ENCODE results near the gene NUDCD2. TPM values are rescaled to one million over a fixed set of nuclear protein-coding genes. Genes with fewer than 3 reads are reported as not detected.

The NUDCD2 gene
- total RNA-seq = 7.8 and 14.7 TPM in 2 replicates

GRCh38 chr5:163459819-163460561, at the start of gene NUDCD2:
NUDCD2 (minus strand) TSS chr5:163460102; CDS start chr5:163460050, 52 bp downstream.

DNA sequence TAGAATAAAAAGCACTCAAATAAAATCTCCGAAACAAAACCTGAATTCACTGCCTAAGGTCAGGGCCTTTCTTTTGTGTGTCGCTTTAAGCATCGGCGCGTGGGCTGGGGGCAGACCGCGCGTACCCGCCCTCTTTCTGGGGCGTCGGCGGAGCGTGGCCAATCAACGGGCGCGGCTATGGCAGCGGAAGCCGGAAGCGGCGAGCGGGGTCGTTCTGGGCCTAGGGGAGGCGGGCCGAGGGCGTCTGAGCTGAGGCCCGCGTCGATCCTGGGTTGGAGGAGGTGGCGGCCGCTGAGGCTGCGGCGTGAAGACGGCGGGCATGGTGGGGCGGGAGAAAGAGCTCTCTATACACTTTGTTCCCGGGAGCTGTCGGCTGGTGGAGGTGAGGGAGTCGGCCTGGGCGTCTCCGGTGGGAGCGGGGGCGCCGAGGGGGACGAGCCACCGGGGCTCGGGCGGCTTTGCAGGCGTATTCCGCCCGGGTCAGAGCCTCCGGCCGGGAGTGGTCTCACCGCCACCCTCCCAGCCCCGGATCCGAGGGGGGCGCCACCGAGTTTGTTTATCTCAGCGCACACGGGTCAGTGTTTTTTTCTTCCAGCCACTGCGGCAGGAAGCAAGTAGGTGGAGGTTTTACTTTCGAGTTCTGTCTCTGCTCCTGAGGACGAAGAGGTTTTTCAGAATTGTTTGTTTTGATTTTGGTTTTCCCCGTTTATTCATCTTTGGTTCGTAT, 45.6 kb upstream of the NUDCD2 start, which contains the start of gene MAT2B:
TSS of gene MAT2B (plus strand) at position 252 of the 727 bp plus-strand sequence. CDS start at position 320, 68 bp downstream.

GRCh38 chr5:163460562-163461171, 765 bp upstream of the NUDCD2 start, which contains the start of gene HMMR:
HMMR (plus strand) TSS chr5:163460632; CDS start chr5:163460693, 61 bp downstream.

GRCh38 chr5:163437309-163438182, 22.4 kb downstream of the NUDCD2 start, which contains the start of gene CCNG1:
CCNG1 (plus strand) TSS chr5:163437595; CDS start chr5:163439257, 1,662 bp downstream.

Other genes starting within 250 kb of the NUDCD2 start
- 341 and 455 TPM in 2 replicates for gene CCNG1, start 22.5 kb downstream of the NUDCD2 start, total RNA-seq
- 29.9 and 46.7 TPM in 2 replicates for gene HMMR, start 530 bp upstream of the NUDCD2 start, total RNA-seq
- gene MAT2B, start 45.5 kb upstream of the NUDCD2 start, total RNA-seq = 111 and 142 TPM in 2 replicates